Lung (tissue), 12 donors: ENCODE measurements around the gene RHOH. TPM values are rescaled to one million over a fixed set of nuclear protein-coding genes. Genes with fewer than 3 reads are reported as not detected.

ENCODE experiments used
- ATAC-seq: fragments of 200-7000 bp; cut with Tn5 transposase; one replicate; pipeline ENCODE4 v1.9.1; 2020; ENCODE audit warnings: moderate number of reproducible peaks; ENCODE audit not compliant: insufficient read depth, low FRiP score
- DNase-seq, 3 donors: peaks; one replicate each; pipeline ENCODE4 v3.0.0-alpha.2; 2013 to 2017
- H3K27ac ChIP-seq, 2 donors: one replicate each; pipeline ENCODE4 v1.5.1; 2013; ENCODE audit warnings: mild to moderate bottlenecking in 2 of 2, moderate library complexity in 2 of 2, control low read depth in 1 of 2, inconsistent platforms in 1 of 2, low read depth in 1 of 2, low read length in 1 of 2
- H3K27me3 ChIP-seq, 3 donors: one replicate each; pipeline ENCODE4 v1.5.1; 2013; ENCODE audit warnings: low read length in 2 of 3; ENCODE audit not compliant: control insufficient read depth in 3 of 3, insufficient read depth in 3 of 3
- H3K36me3 ChIP-seq, 4 donors: one replicate each; pipeline ENCODE4 v1.5.1; 2013; ENCODE audit warnings: low read length in 4 of 4, mild to moderate bottlenecking in 1 of 4, moderate library complexity in 1 of 4; ENCODE audit not compliant: control insufficient read depth in 4 of 4, insufficient read depth in 4 of 4
- H3K4me1 ChIP-seq, 5 donors: one replicate each; pipeline ENCODE4 v1.5.1; 2013; ENCODE audit warnings: low read length in 5 of 5, mild to moderate bottlenecking in 2 of 5, moderate library complexity in 1 of 5; ENCODE audit not compliant: control insufficient read depth in 5 of 5, insufficient read depth in 5 of 5
- H3K4me3 ChIP-seq: one replicate; pipeline ENCODE4 v1.5.1; 2013; ENCODE audit warnings: mild to moderate bottlenecking, control low read depth, moderate library complexity
- H3K9ac ChIP-seq, 2 donors: one replicate each; pipeline ENCODE4 v1.5.1; 2013; ENCODE audit warnings: low read length in 2 of 2, control low read depth in 1 of 2; ENCODE audit not compliant: insufficient read depth in 1 of 2
- H3K9me3 ChIP-seq, 4 donors: one replicate each; pipeline ENCODE4 v1.5.1; 2013; ENCODE audit warnings: low read length in 3 of 4, mild to moderate bottlenecking in 1 of 4, moderate library complexity in 1 of 4; ENCODE audit not compliant: control insufficient read depth in 4 of 4, insufficient read depth in 3 of 4
- WGBS, 2 donors: extraction: QIAGEN DNeasy Blood & Tissue Kit; methylation state at CpG; one replicate each; pipeline ENCODE4 v1.1.7; 2013; 5-methylcytosine and 5-hydroxymethylcytosine counted together
- polyA plus RNA-seq, 2 donors: library from polyadenylated mRNA; stranded (reverse); fragments of 200-250 nt; gene quantifications; one replicate each; pipeline ENCODE4 v1.2.1, GENCODE V29; 2013
- total RNA-seq, 2 donors: library from RNA; depleted of rRNA in 1 of 2; stranded (reverse); fragments of >200 nt in 1 of 2; gene quantifications; one replicate each; pipeline ENCODE4 v1.2.1, GENCODE V29; 2014 to 2021
- TF ChIP-seq, protein P1 (sequence below): IDR thresholded peaks from 2 replicates; pipeline ENCODE4 v1.5.1; 2012; ENCODE audit warnings: mild to moderate bottlenecking; ENCODE audit errors: control extremely low read depth, extremely low read depth
- donor health status: control.
- donor health status: control.
- donor health status: Bipolar disorder and iron deficiency.
- donor health status: healthy.
- donor health status: DM: yes; HTN: yes; CAD: no.

Gene RHOH
- total and polyA plus RNA-seq, 4 donors: 1.2 to 35.8 (median 10.6) TPM

DNA sequence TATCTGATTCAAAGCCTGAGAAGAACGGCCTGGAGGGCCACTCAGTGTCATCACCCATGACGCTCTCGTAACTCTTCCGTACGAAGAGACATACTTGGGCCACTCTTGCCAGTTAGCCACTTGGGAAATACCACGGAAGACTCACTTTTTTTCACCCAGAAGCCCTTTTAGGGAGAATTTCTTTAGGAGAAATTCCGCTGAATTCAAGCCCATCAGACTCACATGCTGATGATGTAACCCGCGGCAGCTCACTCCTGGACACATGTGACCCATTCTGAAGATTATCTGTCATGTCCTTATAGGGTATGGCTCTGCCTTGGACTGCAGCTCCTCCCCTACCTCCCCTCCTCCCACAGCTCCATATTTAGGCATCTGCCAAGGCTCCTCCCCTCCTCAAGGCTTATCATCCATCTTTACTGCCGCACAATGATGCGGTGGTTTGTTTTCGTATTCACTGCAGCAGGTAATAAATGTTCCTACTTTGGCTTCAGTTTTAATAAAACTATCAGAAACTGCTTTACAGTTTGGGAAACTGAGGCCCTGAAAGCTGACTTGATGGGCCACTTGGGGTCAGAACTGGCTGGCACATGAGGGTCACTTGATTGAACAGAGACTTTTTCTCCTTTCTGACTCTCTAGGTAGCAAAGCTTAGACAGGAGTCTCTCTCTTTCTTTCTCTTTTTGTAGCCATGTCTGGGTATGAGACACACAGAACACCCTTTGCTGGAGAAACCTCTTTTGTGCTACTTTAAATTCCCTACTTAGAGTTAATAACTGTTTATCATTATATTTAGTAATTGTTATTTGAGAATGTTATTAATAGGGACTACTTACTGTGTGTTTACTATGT is 42.1 kb downstream of the RHOH start:
- Histone ChIP-seq H3K4me1 (peaks cover 0 to 10% (median 0%) of the 10 kb centered on the region in 5 donors), H3K9ac (no peak overlapping the region)

DNA sequence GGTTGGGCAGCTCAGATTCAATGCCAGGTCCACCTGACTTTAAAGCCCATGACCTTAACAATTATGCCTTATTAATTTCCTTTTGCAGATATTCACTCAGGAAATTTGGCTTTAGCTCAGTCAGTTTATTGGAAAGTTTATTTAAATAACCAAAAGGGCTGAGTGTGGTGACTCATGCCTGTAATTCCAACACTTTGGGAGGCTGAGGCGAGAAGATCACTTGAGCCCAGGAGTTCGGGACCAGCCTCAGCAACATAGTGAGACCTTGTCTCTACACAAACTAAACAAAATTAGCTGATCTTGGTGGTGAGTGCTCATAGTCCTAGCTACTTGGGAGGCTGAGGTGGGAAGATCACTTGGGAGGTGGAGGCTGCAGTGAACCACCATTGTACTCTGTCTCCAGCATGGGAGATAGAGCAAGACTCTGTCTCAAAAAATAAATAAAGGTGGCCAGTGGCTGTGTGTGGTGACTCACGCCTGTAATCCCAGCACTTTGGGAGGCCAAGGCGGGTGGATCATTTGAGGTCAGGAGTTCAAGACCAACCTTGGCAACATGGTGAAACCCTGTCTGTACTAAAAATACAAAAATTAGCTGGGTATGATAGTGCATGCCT is 43.3 kb downstream of the RHOH start:
- TF ChIP-seq, protein P1, sequence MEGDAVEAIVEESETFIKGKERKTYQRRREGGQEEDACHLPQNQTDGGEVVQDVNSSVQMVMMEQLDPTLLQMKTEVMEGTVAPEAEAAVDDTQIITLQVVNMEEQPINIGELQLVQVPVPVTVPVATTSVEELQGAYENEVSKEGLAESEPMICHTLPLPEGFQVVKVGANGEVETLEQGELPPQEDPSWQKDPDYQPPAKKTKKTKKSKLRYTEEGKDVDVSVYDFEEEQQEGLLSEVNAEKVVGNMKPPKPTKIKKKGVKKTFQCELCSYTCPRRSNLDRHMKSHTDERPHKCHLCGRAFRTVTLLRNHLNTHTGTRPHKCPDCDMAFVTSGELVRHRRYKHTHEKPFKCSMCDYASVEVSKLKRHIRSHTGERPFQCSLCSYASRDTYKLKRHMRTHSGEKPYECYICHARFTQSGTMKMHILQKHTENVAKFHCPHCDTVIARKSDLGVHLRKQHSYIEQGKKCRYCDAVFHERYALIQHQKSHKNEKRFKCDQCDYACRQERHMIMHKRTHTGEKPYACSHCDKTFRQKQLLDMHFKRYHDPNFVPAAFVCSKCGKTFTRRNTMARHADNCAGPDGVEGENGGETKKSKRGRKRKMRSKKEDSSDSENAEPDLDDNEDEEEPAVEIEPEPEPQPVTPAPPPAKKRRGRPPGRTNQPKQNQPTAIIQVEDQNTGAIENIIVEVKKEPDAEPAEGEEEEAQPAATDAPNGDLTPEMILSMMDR: no peak
- Histone ChIP-seq H3K27me3 (no peaks in the 10 kb centered on the region), H3K36me3 (no peaks in the 10 kb centered on the region), H3K9me3 (peaks cover 0 to 4% (median 0%) of the 10 kb centered on the region in 4 donors), H3K4me1 (peaks cover 0 to 10% (median 0%) of the 10 kb centered on the region in 5 donors), H3K4me3 (no peak overlapping the region), H3K27ac (no peak overlapping the region), H3K9ac (no peak overlapping the region)
- ATAC-seq (no peak), DNase-seq (no peak)
- WGBS, 2 donors: 82 to 95% methylated on average over 4 of the region's 4 CpGs

More for the DNA sequence above, 42.1 kb downstream of the RHOH start:
- no peak overlapping the region for H3K27ac ChIP-seq
- peak; percentile 59 for ATAC-seq
- no peaks in the 10 kb centered on the region for H3K27me3 ChIP-seq
- no peak overlapping the region for H3K4me3 ChIP-seq
- TF ChIP-seq, protein P1: no peak
- DNase-seq: no peak
- no peaks in the 10 kb centered on the region for H3K36me3 ChIP-seq
- peaks cover 0 to 4% (median 0%) of the 10 kb centered on the region in 4 donors for H3K9me3 ChIP-seq
- WGBS, 2 donors: 67 to 84% methylated on average over 12 of the region's 12 CpGs

DNA sequence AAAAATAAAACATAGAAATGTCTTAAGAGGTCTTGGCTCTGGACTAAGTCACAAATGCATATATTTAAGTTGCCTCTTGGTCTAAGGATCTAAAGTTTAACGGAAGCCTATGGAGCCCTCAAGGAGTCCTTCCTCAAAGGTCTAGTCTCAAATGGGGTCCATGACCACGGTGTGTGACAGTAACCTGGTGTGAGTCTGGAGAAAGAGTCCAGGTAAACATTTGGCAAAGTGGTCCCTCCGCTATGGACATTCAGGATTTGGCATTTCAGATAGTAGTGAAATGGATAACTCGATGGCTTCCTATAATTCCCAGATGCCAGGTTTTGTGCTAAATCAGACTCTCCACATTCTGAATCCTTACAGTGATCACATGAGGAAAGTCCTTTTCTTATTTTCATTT is 44.2 kb downstream of the RHOH start:
- ATAC-seq (no peak), DNase-seq (no peak)
- H3K27ac ChIP-seq: no peak overlapping the region
- H3K4me3 ChIP-seq: no peak overlapping the region
- peaks cover 0 to 10% (median 0%) of the 10 kb centered on the region in 5 donors for H3K4me1 ChIP-seq
- no peaks in the 10 kb centered on the region for H3K36me3 ChIP-seq
- H3K9ac ChIP-seq: no peak overlapping the region
- WGBS, 2 donors: 71 to 72% methylated on average over 4 of the region's 4 CpGs
- TF ChIP-seq, protein P1: no peak
- H3K9me3 ChIP-seq: peaks cover 0 to 4% (median 0%) of the 10 kb centered on the region in 4 donors
- H3K27me3 ChIP-seq: no peaks in the 10 kb centered on the region
